ENCODE results near the gene TPRA1. TPM values are rescaled to one million over a fixed set of nuclear protein-coding genes. Genes with fewer than 3 reads are reported as not detected.
A peak's percentile ranks its signal among the peaks of the same experiment; 100 is the strongest.

The TPRA1 gene
- polyA plus RNA-seq, 3 donors = 20.2 to 29.4 (median 23.4) TPM

DNA sequence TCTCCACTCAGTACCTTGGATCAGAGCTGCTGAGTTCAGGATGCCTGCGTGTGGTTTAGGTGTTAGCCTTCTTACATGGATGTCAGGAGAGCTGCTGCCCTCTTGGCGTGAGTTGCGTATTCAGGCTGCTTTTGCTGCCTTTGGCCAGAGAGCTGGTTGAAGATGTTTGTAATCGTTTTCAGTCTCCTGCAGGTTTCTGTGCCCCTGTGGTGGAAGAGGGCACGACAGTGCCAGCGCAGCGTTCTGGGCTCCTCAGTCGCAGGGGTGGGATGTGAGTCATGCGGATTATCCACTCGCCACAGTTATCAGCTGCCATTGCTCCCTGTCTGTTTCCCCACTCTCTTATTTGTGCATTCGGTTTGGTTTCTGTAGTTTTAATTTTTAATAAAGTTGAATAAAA is 31.5 kb upstream of the TPRA1 start:
- no peak overlapping the region for H3K27ac ChIP-seq (ENCODE audit: low read depth in 1 of 2, low read length in 2 of 2)
- H3K4me3 Mint-ChIP-seq = no peak overlapping the region
- peaks cover 8 to 52% of the 10 kb centered on the region in 2 donors for H3K36me3 ChIP-seq (replicated peaks in 1 of 2; ENCODE audit: control insufficient read depth in 1 of 2, insufficient read depth in 2 of 2, low read length in 2 of 2)
- no peaks in the 10 kb centered on the region for H3K79me2 ChIP-seq (ENCODE audit: insufficient read depth, low read length)
- H3K9me3 ChIP-seq (replicated peaks in 1 of 2; ENCODE audit: control insufficient read depth in 1 of 2, insufficient read depth in 1 of 2, low read length in 2 of 2) = no peaks in the 10 kb centered on the region
- intact Hi-C loops (cut with micrococcal nuclease) = no loop called here
- peaks cover 2 to 7% of the 10 kb centered on the region in 2 donors for H3K27me3 ChIP-seq (ENCODE audit: control insufficient read depth in 2 of 2, insufficient read depth in 2 of 2, low read length in 2 of 2)
- peaks cover 43 to 45% of the 10 kb centered on the region in 2 donors for H3K36me3 Mint-ChIP-seq
- no peaks in the 10 kb centered on the region for H3K4me1 Mint-ChIP-seq
- H3K27me3 Mint-ChIP-seq (ENCODE audit: low read depth in 3 of 3) = peaks cover 11 to 13% (median 11%) of the 10 kb centered on the region in 3 donors
- no peak overlapping the region for H3K9ac ChIP-seq (ENCODE audit: insufficient read depth, low read length, poor library complexity, severe bottlenecking)
- no peaks in the 10 kb centered on the region for H3K4me1 ChIP-seq (ENCODE audit: control insufficient read depth in 1 of 2, insufficient read depth in 2 of 2, low read length in 2 of 2)
- no peak overlapping the region for H3K27ac Mint-ChIP-seq
- no peak overlapping the region for H3K4me2 ChIP-seq (replicated peaks; ENCODE audit: extremely low read depth, low read length, poor library complexity, severe bottlenecking)
- TF ChIP-seq, protein P1, sequence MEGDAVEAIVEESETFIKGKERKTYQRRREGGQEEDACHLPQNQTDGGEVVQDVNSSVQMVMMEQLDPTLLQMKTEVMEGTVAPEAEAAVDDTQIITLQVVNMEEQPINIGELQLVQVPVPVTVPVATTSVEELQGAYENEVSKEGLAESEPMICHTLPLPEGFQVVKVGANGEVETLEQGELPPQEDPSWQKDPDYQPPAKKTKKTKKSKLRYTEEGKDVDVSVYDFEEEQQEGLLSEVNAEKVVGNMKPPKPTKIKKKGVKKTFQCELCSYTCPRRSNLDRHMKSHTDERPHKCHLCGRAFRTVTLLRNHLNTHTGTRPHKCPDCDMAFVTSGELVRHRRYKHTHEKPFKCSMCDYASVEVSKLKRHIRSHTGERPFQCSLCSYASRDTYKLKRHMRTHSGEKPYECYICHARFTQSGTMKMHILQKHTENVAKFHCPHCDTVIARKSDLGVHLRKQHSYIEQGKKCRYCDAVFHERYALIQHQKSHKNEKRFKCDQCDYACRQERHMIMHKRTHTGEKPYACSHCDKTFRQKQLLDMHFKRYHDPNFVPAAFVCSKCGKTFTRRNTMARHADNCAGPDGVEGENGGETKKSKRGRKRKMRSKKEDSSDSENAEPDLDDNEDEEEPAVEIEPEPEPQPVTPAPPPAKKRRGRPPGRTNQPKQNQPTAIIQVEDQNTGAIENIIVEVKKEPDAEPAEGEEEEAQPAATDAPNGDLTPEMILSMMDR (IDR thresholded peaks at IDR 0.05) = no peak
- 91% methylated on average over 4 of the region's 11 CpGs for WGBS (ENCODE audit: insufficient coverage)
- DNase-seq = no peak
- H3K9me3 Mint-ChIP-seq = no peaks in the 10 kb centered on the region
- no peak overlapping the region for H3K4me3 ChIP-seq (replicated peaks in 1 of 3; ENCODE audit: low read depth in 2 of 3, low read length in 3 of 3)
- H4K20me1 ChIP-seq (ENCODE audit: insufficient read depth, low read length) = no peaks in the 10 kb centered on the region
- no peak overlapping the region for H2AFZ ChIP-seq (ENCODE audit: insufficient read depth, low read depth, low read length, poor library complexity, severe bottlenecking)

DNA sequence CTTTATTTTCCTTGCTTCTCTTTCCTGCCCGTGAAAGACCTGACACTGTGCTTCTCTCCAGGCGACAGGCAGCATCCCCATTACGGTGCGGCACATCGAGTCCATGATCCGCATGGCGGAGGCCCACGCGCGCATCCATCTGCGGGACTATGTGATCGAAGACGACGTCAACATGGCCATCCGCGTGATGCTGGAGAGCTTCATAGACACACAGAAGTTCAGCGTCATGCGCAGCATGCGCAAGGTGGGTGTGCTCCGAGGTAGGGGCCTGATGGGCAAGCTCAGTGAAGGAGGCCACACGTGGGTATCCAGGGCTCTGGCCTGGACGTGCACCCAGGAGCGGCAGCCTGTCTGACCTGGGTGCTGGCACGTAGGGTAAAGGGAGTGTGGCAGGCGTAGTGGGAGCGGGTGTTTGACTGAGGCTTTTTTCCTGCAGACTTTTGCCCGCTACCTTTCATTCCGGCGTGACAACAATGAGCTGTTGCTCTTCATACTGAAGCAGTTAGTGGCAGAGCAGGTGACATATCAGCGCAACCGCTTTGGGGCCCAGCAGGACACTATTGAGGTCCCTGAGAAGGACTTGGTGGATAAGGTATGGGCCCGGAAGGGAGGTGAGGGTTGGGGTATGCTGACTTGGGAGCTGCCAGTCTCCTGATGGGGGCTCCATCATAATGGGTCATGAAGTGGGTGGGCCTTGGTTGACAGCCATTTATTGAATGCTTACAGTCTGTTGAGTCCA is 30.3 kb upstream of the TPRA1 start:
- Mint-ChIP-seq H3K4me3 (no peak overlapping the region), H3K36me3 (peaks cover 54 to 55% of the 10 kb centered on the region in 2 donors), H3K9me3 (no peaks in the 10 kb centered on the region), H3K4me1 (no peaks in the 10 kb centered on the region), H3K27me3 (ENCODE audit: low read depth in 3 of 3) (peaks cover 2 to 5% (median 3%) of the 10 kb centered on the region in 3 donors), H3K27ac (peak overlapping the region in 1 of 7 donors; percentile 27)
- intact Hi-C loops (cut with micrococcal nuclease) = no loop called here
- Histone ChIP-seq H3K4me2 (replicated peaks; ENCODE audit: extremely low read depth, low read length, poor library complexity, severe bottlenecking) (no peak overlapping the region), H4K20me1 (ENCODE audit: insufficient read depth, low read length) (no peaks in the 10 kb centered on the region), H3K27me3 (ENCODE audit: control insufficient read depth in 2 of 2, insufficient read depth in 2 of 2, low read length in 2 of 2) (no peaks in the 10 kb centered on the region), H2AFZ (ENCODE audit: insufficient read depth, low read depth, low read length, poor library complexity, severe bottlenecking) (no peak overlapping the region), H3K27ac (ENCODE audit: low read depth in 1 of 2, low read length in 2 of 2) (no peak overlapping the region), H3K36me3 (replicated peaks in 1 of 2; ENCODE audit: control insufficient read depth in 1 of 2, insufficient read depth in 2 of 2, low read length in 2 of 2) (peaks cover 15 to 61% of the 10 kb centered on the region in 2 donors), H3K79me2 (ENCODE audit: insufficient read depth, low read length) (no peaks in the 10 kb centered on the region), H3K4me3 (replicated peaks in 1 of 3; ENCODE audit: low read depth in 2 of 3, low read length in 3 of 3) (no peak overlapping the region), H3K4me1 (ENCODE audit: control insufficient read depth in 1 of 2, insufficient read depth in 2 of 2, low read length in 2 of 2) (no peaks in the 10 kb centered on the region), H3K9me3 (replicated peaks in 1 of 2; ENCODE audit: control insufficient read depth in 1 of 2, insufficient read depth in 1 of 2, low read length in 2 of 2) (no peaks in the 10 kb centered on the region), H3K9ac (ENCODE audit: insufficient read depth, low read length, poor library complexity, severe bottlenecking) (no peak overlapping the region)
- WGBS (ENCODE audit: insufficient coverage) = 95% methylated on average over 32 of the region's 32 CpGs
- DNase-seq = no peak
- TF ChIP-seq, protein P1 (IDR thresholded peaks at IDR 0.05) = no peak
